K562 (cell line): Measurements from ENCODE around the gene PIP4K2A. TPM values are rescaled to one million over a fixed set of nuclear protein-coding genes. Genes with fewer than 3 reads are reported as not detected.
A peak's percentile ranks its signal among the peaks of the same experiment; 100 is the strongest.

Experiments
- BRCA1 ChIP-seq, 2 experiments: fragments of 450-650 bp in 1 of 2; sonication (generic) in 1 of 2; formaldehyde crosslinking in 1 of 2; IDR thresholded peaks; 2 replicates each; pipeline versions ENCODE4 v1.5.0 to v1.6.1; 2017 to 2020; ENCODE audit warnings: mild to moderate bottlenecking in 1 of 2, missing genetic modification reagents in 1 of 2
- BRF2 ChIP-seq: IDR thresholded peaks from 3 replicates; pipeline ENCODE4 v1.6.1; 2011; ENCODE audit warnings: borderline replicate concordance, mild to moderate bottlenecking; ENCODE audit not compliant: insufficient read length, insufficient read depth
- ELF1 ChIP-seq: fragments of 200-800 bp; sonication (Bioruptor generic); IDR thresholded peaks from 2 replicates; pipeline ENCODE4 v1.6.1; 2016; ENCODE audit warnings: missing genetic modification characterization, missing compliant biosample characterization
- ELF4 ChIP-seq: fragments of 450-650 bp; formaldehyde crosslinking; IDR thresholded peaks from 2 replicates; pipeline ENCODE4 v1.4.0; 2022; ENCODE audit warnings: missing genetic modification characterization
- HMGN3 ChIP-seq: IDR thresholded peaks from 2 replicates; pipeline ENCODE4 v1.6.1; 2011; ENCODE audit warnings: borderline replicate concordance, low read depth, mild to moderate bottlenecking, mixed read lengths, low read length; ENCODE audit not compliant: insufficient read length; ENCODE audit errors: extremely low read depth
- HNRNPUL1 ChIP-seq: fragments of 200-400 bp; formaldehyde crosslinking; IDR thresholded peaks from 2 replicates; pipeline ENCODE4 v1.6.1; 2017; ENCODE audit warnings: low read length
- MAZ ChIP-seq, 2 experiments: fragments of 450-650 bp in 1 of 2; sonication (generic) in 1 of 2; formaldehyde crosslinking; IDR thresholded peaks in 1 of 2; conservative IDR thresholded peaks in 1 of 2; 2 replicates each; pipeline versions ENCODE4 v1.4.0 to v1.5.0; 2020; ENCODE audit warnings: mild to moderate bottlenecking in 1 of 2, missing genetic modification reagents in 1 of 2
- NFRKB ChIP-seq: fragments of 450-650 bp; IDR thresholded peaks from 2 replicates; pipeline ENCODE4 v1.6.1; 2016; ENCODE audit warnings: low read depth
- NR2C2 ChIP-seq, 2 experiments: fragments of 200-800 bp in 1 of 2; sonication (Bioruptor generic) in 1 of 2; sonication (generic) in 1 of 2; formaldehyde crosslinking in 1 of 2; IDR thresholded peaks; 2 replicates each; pipeline versions ENCODE4 v1.6.1 to v1.8.0; 2016 to 2022; ENCODE audit warnings: mild to moderate bottlenecking in 1 of 2, missing compliant biosample characterization in 1 of 2, missing genetic modification characterization in 1 of 2, missing genetic modification reagents in 1 of 2
- PREB ChIP-seq: sonication (generic); formaldehyde crosslinking; IDR thresholded peaks from 2 replicates; pipeline ENCODE4 v1.8.1; 2023; ENCODE audit warnings: mild to moderate bottlenecking, missing genetic modification reagents
- PYGO2 ChIP-seq: fragments of 450-650 bp; IDR thresholded peaks from 2 replicates; pipeline ENCODE4 v1.6.1; 2016; ENCODE audit warnings: mild to moderate bottlenecking, missing genetic modification characterization, moderate library complexity, missing compliant biosample characterization
- SAP30 ChIP-seq: fragments of 200-600 bp; sonication (generic); IDR thresholded peaks from 2 replicates; pipeline ENCODE4 v1.6.1; 2012; ENCODE audit warnings: borderline replicate concordance, low read depth, mild to moderate bottlenecking, moderate library complexity, low read length, control low read depth, inconsistent platforms; ENCODE audit not compliant: insufficient read depth, poor library complexity, severe bottlenecking
- SIN3A ChIP-seq, 2 experiments: fragments of 150-350 bp in 1 of 2; IDR thresholded peaks; 2 replicates each; pipeline ENCODE4 v1.6.1; 2011 to 2016; ENCODE audit warnings: borderline replicate concordance in 2 of 2, low read depth in 2 of 2, low read length in 2 of 2, mild to moderate bottlenecking in 2 of 2, moderate library complexity in 2 of 2; ENCODE audit not compliant: control insufficient read depth in 1 of 2
- SIN3B ChIP-seq: fragments of 450-650 bp; IDR thresholded peaks from 2 replicates; pipeline ENCODE4 v1.6.1; 2017; ENCODE audit warnings: low read depth, mild to moderate bottlenecking, moderate library complexity
- TBP ChIP-seq: optimal IDR thresholded peaks from 2 replicates; pipeline ENCODE3; 2011; ENCODE audit warnings: low read depth, low read length, improper control_type of control experiment
- THAP12 ChIP-seq: fragments of 250-450 bp; sonication (Bioruptor Pico); IDR thresholded peaks from 2 replicates; pipeline ENCODE4 v1.9.0; 2021; ENCODE audit warnings: mild to moderate bottlenecking, inconsistent platforms
- ZNF3 ChIP-seq: fragments of 250-450 bp; sonication (Bioruptor Pico); IDR thresholded peaks from 2 replicates; pipeline ENCODE4 v1.5.0; 2021; ENCODE audit warnings: mild to moderate bottlenecking, moderate library complexity
- ZNF384 ChIP-seq: IDR thresholded peaks from 2 replicates; pipeline ENCODE4 v1.6.1; 2012; ENCODE audit warnings: low read depth, low read length, improper control_type of control experiment
- ZNF445 ChIP-seq: fragments of 250-450 bp; sonication (Bioruptor Pico); IDR thresholded peaks from 2 replicates; pipeline ENCODE4 v1.4.0; 2020; ENCODE audit warnings: low read depth, mild to moderate bottlenecking, moderate library complexity
- ZNF583 ChIP-seq: fragments of 250-450 bp; sonication (Bioruptor Pico); IDR thresholded peaks from 2 replicates; pipeline ENCODE4 v1.4.0; 2020
- ZNF584 ChIP-seq: fragments of 200-800 bp; sonication (Bioruptor generic); IDR thresholded peaks from 2 replicates; pipeline ENCODE4 v1.6.1; 2016; ENCODE audit warnings: low read depth, mild to moderate bottlenecking, missing genetic modification characterization, missing compliant biosample characterization
- ZNF696 ChIP-seq: fragments of 250-450 bp; sonication (Bioruptor Pico); conservative IDR thresholded peaks from 2 replicates; pipeline ENCODE4 v1.4.0; 2020; ENCODE audit warnings: mild to moderate bottlenecking, moderate library complexity
- ZNF766 ChIP-seq: fragments of 200-800 bp; sonication (Bioruptor generic); conservative IDR thresholded peaks from 2 replicates; pipeline ENCODE4 v1.6.1; 2016; ENCODE audit warnings: missing genetic modification characterization, missing compliant biosample characterization
- polyA plus RNA-seq, 8 experiments: library from polyadenylated mRNA; depleted of rRNA in 4 of 8; stranded (reverse) in 5 of 8; unstranded in 3 of 8; fragments of >200 nt; fragmentation: Nextera tagmentation in 2 of 8; fragmentation: Illumina TruSeq in 1 of 8; extraction: Ambion mirVana in 2 of 8; extraction: Trizol in 1 of 8; gene quantifications; 2 replicates each; pipeline versions ENCODE4 v1.2.1 to v1.2.3, GENCODE V29; 2011 to 2014; ENCODE audit warnings: inconsistent platforms in 1 of 8, missing spikeins in 1 of 8
- total RNA-seq, 7 experiments: library from RNA; depleted of rRNA in 6 of 7; stranded (reverse); fragments of >200 nt in 6 of 7; fragmentation: Illumina TruSeq in 2 of 7; extraction: Trizol in 2 of 7; gene quantifications; 2 replicates each; pipeline versions ENCODE4 v1.2.1 to v1.2.3, GENCODE V29; 2011 to 2021; ENCODE audit warnings: low replicate concordance in 1 of 7

The PIP4K2A gene
- total and polyA plus RNA-seq, 9 of the 15 experiments (the other 6 are each of a cell fraction or from before 2014, with no cell fraction given), result 35.6 to 117 (median 71.9) TPM

- TF ChIP-seq PREB (CRISPR knock-in tag) (no peak), THAP12 (CRISPR knock-in tag) (no peak), ZNF696 (CRISPR knock-in tag) (no peak), ZNF445 (CRISPR knock-in tag) (no peak), ZNF766 (CRISPR knock-in tag) (peak; percentile 72; the same call in 1 of the 2 replicates), ZNF3 (CRISPR knock-in tag) (no peak), TBP (no peak), ZNF584 (CRISPR knock-in tag) (no peak), BRF2 (no peak), ELF1 (tag) (0 out of 2 replicates have a peak, but pooled peaks have one; percentile 22), HNRNPUL1 (no peak), SIN3B (no peak), PYGO2 (tag) (no peak), NFRKB (no peak), BRCA1 (IDR thresholded peaks at IDR 0.05) (no peak), BRCA1 (CRISPR knock-in tag; IDR thresholded peaks at IDR 0.05) (no peak), ELF4 (CRISPR knock-in tag) (0 out of 2 replicates have a peak, but pooled peaks have one; percentile 51), SAP30 (no peak), ZNF583 (CRISPR knock-in tag) (no peak), SIN3A (IDR thresholded peaks at IDR 0.05; ENCODE audit: borderline replicate concordance in 2 of 2, control insufficient read depth in 1 of 2, low read depth in 2 of 2, low read length in 2 of 2) (no peak), ZNF384 (no peak), HMGN3 (no peak), MAZ (CRISPR knock-in tag; conservative IDR thresholded peaks at IDR 0.05 in 1 of 2, IDR thresholded peaks at IDR 0.05 in 1 of 2) (no peak), NR2C2 (CRISPR knock-in tag; IDR thresholded peaks at IDR 0.05) (no peak), NR2C2 (tag; IDR thresholded peaks at IDR 0.05) (peak; percentile 47; the same call in 1 of the 2 replicates)
Measured at GRCh38 chr10:22742678-22743077, 28.3 kb upstream of the PIP4K2A start (continued).
